PC-3 (cell line): ENCODE results near the gene CLIC4.

Experiments
- CTCF ChIP-seq: fragments of 300-600 bp; sonication (generic); conservative IDR thresholded peaks from 2 replicates; pipeline ENCODE4 v1.5.1; 2017; ENCODE audit warnings: antibody characterized with exemption, low read depth, mild to moderate bottlenecking, low read length
- EZH2 ChIP-seq: fragments of 300-600 bp; sonication (generic); IDR thresholded peaks from one replicate; pipeline ENCODE4 v1.6.1; 2017; ENCODE audit warnings: antibody characterized with exemption, mild to moderate bottlenecking, low read length; ENCODE audit not compliant: unreplicated experiment

GRCh38 chr1:24744911-24745710 lies at the start of gene CLIC4:
- TF ChIP-seq EZH2 (no peak), CTCF (peak; percentile 15; the same call in 1 of the 2 replicates)
